ENCODE measurements around the gene ZNF79.

The ZNF79 gene

GRCh38 chr9:127398715-127399400, 25.3 kb upstream of the ZNF79 start:
- TF ChIP-seq CREB5 (CRISPR knock-in tag; IDR thresholded peaks at IDR 0.05; ENCODE audit: low read depth) (no peak), ISL1 (CRISPR knock-in tag; IDR thresholded peaks at IDR 0.05) (no peak), ZFP3 (CRISPR knock-in tag; IDR thresholded peaks at IDR 0.05) (no peak), ESRRG (CRISPR knock-in tag; IDR thresholded peaks at IDR 0.05) (no peak), PATZ1 (CRISPR knock-in tag; IDR thresholded peaks at IDR 0.05; ENCODE audit: borderline replicate concordance) (no peak), TCF4 (CRISPR knock-in tag; IDR thresholded peaks at IDR 0.05; ENCODE audit: borderline replicate concordance) (no peak), ARNTL (CRISPR knock-in tag; IDR thresholded peaks at IDR 0.05; ENCODE audit: borderline replicate concordance, low read depth) (no peak), GLIS3 (CRISPR knock-in tag; IDR thresholded peaks at IDR 0.05) (no peak), ZNF70 (CRISPR knock-in tag; IDR thresholded peaks at IDR 0.05) (no peak), OSR1 (CRISPR knock-in tag; IDR thresholded peaks at IDR 0.05) (no peak), ZFP30 (CRISPR knock-in tag; IDR thresholded peaks at IDR 0.05) (no peak)
- TF ChIP-seq, protein P1, sequence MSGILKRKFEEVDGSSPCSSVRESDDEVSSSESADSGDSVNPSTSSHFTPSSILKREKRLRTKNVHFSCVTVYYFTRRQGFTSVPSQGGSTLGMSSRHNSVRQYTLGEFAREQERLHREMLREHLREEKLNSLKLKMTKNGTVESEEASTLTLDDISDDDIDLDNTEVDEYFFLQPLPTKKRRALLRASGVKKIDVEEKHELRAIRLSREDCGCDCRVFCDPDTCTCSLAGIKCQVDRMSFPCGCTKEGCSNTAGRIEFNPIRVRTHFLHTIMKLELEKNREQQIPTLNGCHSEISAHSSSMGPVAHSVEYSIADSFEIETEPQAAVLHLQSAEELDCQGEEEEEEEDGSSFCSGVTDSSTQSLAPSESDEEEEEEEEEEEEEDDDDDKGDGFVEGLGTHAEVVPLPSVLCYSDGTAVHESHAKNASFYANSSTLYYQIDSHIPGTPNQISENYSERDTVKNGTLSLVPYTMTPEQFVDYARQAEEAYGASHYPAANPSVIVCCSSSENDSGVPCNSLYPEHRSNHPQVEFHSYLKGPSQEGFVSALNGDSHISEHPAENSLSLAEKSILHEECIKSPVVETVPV (CRISPR knock-in tag; IDR thresholded peaks at IDR 0.05): no peak
- no peak for ATAC-seq

DNA sequence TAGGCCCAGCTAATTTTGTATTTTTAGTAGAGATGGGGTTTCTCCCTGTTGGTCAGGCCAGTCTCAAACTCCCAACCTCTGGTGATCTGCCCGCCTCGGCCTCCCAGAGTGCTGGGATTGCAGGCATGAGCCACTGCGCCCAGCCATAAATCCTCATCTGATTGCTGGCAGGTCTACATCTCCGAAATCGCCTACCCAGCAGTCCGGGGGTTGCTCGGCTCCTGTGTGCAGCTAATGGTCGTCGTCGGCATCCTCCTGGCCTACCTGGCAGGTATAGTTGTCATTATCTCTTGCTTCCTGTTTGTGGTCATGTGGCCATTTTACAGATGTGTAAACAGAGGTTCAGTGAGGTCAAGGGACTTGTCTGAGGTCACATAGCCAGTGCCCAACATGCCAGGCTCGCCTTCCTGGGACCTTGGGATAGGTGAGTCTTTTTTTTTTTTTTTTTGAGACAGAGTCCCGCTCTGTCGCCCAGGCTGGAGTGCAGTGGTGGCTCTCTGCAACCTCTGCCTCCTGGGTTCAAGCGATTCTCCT, 24.4 kb upstream of the ZNF79 start:
- ATAC-seq: no peak
- TF ChIP-seq CREB5 (CRISPR knock-in tag; IDR thresholded peaks at IDR 0.05; ENCODE audit: low read depth) (no peak), GLIS3 (CRISPR knock-in tag; IDR thresholded peaks at IDR 0.05) (no peak), TOX (CRISPR knock-in tag; IDR thresholded peaks at IDR 0.05; ENCODE audit: borderline replicate concordance) (no peak), ZNF70 (CRISPR knock-in tag; IDR thresholded peaks at IDR 0.05) (no peak), SNAI2 (CRISPR knock-in tag; IDR thresholded peaks at IDR 0.05) (no peak), RARB (CRISPR knock-in tag; IDR thresholded peaks at IDR 0.05) (no peak), ZNF8 (CRISPR knock-in tag; IDR thresholded peaks at IDR 0.05) (no peak), TCF4 (CRISPR knock-in tag; IDR thresholded peaks at IDR 0.05; ENCODE audit: borderline replicate concordance) (no peak), ZNF565 (CRISPR knock-in tag; conservative IDR thresholded peaks at IDR 0.05; ENCODE audit: low read depth) (no peak), CSDC2 (CRISPR knock-in tag; IDR thresholded peaks at IDR 0.05) (no peak), ZC3H10 (CRISPR knock-in tag; IDR thresholded peaks at IDR 0.05) (no peak), PATZ1 (CRISPR knock-in tag; IDR thresholded peaks at IDR 0.05; ENCODE audit: borderline replicate concordance) (no peak), ISL1 (CRISPR knock-in tag; IDR thresholded peaks at IDR 0.05) (no peak), ZFP30 (CRISPR knock-in tag; IDR thresholded peaks at IDR 0.05) (no peak), PPARA (CRISPR knock-in tag; IDR thresholded peaks at IDR 0.05; ENCODE audit: borderline replicate concordance) (no peak), POU6F1 (CRISPR knock-in tag; IDR thresholded peaks at IDR 0.05; ENCODE audit: borderline replicate concordance, low read depth) (no peak), OSR1 (CRISPR knock-in tag; IDR thresholded peaks at IDR 0.05) (no peak), ESRRG (CRISPR knock-in tag; IDR thresholded peaks at IDR 0.05) (no peak)
- TF ChIP-seq, protein P2, sequence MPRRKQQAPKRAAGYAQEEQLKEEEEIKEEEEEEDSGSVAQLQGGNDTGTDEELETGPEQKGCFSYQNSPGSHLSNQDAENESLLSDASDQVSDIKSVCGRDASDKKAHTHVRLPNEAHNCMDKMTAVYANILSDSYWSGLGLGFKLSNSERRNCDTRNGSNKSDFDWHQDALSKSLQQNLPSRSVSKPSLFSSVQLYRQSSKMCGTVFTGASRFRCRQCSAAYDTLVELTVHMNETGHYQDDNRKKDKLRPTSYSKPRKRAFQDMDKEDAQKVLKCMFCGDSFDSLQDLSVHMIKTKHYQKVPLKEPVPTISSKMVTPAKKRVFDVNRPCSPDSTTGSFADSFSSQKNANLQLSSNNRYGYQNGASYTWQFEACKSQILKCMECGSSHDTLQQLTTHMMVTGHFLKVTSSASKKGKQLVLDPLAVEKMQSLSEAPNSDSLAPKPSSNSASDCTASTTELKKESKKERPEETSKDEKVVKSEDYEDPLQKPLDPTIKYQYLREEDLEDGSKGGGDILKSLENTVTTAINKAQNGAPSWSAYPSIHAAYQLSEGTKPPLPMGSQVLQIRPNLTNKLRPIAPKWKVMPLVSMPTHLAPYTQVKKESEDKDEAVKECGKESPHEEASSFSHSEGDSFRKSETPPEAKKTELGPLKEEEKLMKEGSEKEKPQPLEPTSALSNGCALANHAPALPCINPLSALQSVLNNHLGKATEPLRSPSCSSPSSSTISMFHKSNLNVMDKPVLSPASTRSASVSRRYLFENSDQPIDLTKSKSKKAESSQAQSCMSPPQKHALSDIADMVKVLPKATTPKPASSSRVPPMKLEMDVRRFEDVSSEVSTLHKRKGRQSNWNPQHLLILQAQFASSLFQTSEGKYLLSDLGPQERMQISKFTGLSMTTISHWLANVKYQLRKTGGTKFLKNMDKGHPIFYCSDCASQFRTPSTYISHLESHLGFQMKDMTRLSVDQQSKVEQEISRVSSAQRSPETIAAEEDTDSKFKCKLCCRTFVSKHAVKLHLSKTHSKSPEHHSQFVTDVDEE (CRISPR knock-in tag; IDR thresholded peaks at IDR 0.05): no peak

Measured in SK-N-SH treated with all-trans-retinoic acid at 6 μM for 48 hours (cell line).